ENCODE data around the gene SSNA1.

DNA sequence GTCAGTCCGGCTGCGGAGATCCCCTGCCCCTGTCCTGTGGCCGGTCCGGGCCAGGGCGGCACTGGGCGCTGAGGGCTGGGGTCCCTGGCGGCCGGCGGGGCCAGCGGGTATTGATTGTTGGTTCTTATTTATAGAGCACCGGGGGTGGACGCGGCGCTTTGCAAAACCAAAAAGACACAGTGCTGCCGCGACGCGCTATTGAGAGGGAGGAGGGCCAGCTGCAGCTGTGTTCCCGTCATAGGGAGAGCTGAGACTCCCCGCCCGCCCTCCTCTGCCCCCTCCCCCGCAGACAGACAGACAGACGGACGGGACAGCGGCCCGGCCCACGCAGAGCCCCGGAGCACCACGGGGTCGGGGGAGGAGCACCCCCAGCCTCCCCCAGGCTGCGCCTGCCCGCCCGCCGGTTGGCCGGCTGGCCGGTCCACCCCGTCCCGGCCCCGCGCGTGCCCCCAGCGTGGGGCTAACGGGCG, 21.2 kb upstream of the SSNA1 start:
- TF ChIP-seq KLF16 (tag by site-specific recombination; IDR thresholded peaks at IDR 0.05) (no peak), ZNF558 (tag by site-specific recombination; IDR thresholded peaks at IDR 0.05) (no peak), ZNF654 (tag by site-specific recombination; IDR thresholded peaks at IDR 0.05; ENCODE audit: low read depth) (no peak), ZNF664 (tag by site-specific recombination; IDR thresholded peaks at IDR 0.05) (no peak)

Data from HEK293 (cell line).